Neutrophil (primary cell): Measurements from ENCODE around the gene ABHD13.
"Not testable (repeated sequence)": the region's sequence is repeated elsewhere in the genome, so short reads cannot be mapped to it uniquely, and the experiment has no call there.

ENCODE experiments used
- H3K27ac ChIP-seq: fragments of 200-600 bp; sonication (generic); 2 replicates; pipeline ENCODE4 v1.5.1; 2016; ENCODE audit warnings: mild to moderate bottlenecking, moderate library complexity
- H3K27me3 ChIP-seq: fragments of 200-600 bp; sonication (generic); 2 replicates; pipeline ENCODE4 v1.6.0; 2016; ENCODE audit warnings: mild to moderate bottlenecking
- H3K36me3 ChIP-seq: fragments of 200-600 bp; sonication (generic); 2 replicates; pipeline ENCODE4 v1.5.1; 2017
- H3K4me1 ChIP-seq, 2 experiments: fragments of 200-600 bp in 1 of 2; sonication (generic) in 1 of 2; 1 replicate in 1 of 2; 2 replicates in 1 of 2; pipeline versions ENCODE4 v1.5.1 to v1.6.1; 2013 to 2016; ENCODE audit warnings: low read depth in 1 of 2, low read length in 1 of 2, mild to moderate bottlenecking in 1 of 2, moderate library complexity in 1 of 2; ENCODE audit not compliant: control insufficient read depth in 1 of 2, insufficient read depth in 1 of 2
- H3K4me3 ChIP-seq, 2 experiments: fragments of 200-600 bp in 1 of 2; sonication (generic) in 1 of 2; 1 replicate in 1 of 2; 2 replicates in 1 of 2; pipeline ENCODE4 v1.5.1; 2013 to 2016; ENCODE audit warnings: low read depth in 1 of 2, low read length in 1 of 2, mild to moderate bottlenecking in 1 of 2, moderate library complexity in 1 of 2
- H3K9me3 ChIP-seq: fragments of 200-600 bp; sonication (generic); 2 replicates; pipeline ENCODE4 v1.5.1; 2016
- CTCF ChIP-seq: fragments of 200-600 bp; sonication (generic); IDR thresholded peaks from 2 replicates; pipeline ENCODE4 v1.5.1; 2016; ENCODE audit warnings: antibody characterized with exemption

The ABHD13 gene

DNA sequence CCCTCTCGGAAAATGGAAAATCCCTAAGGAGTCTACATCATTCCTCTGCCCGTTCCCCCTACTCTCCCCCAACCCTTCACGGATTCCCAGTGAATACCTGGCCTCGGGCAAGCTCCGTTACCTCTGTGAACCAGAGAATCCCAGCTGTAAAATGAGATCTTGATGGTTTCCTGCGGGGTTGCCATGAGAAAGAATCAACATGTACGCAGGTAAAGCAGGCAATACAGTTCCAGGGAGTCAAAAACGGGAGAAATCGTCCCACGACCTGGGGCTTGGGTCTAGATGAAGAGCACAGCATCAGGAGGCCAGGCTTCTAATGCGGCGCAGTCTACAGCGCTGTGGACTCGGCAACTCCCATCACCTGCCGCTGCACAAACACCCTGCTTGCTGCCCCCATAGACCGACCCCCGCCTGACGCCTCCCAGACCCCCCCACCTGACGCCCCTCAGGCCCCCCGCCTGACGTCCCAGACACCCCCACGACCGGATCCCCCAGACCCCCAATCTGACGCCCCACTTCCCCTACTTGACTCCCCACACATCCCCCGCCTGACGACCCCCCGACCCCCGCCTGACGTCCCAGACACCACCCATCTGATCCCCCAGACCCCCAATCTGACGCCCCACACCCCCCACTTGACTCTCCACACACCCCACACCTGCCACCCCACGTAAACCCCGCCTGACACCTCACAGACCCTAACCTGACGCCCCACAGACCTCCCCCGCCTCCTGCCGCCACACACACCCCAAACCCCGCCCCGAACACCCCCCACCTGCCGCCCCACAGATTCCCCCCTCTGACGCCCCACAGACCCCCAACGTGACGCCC is 3.5 kb upstream of the ABHD13 start:
- Histone ChIP-seq H3K4me1 (peaks cover 32 to 46% of the 10 kb centered on the region in 2 experiments), H3K36me3 (peaks cover 20% of the 10 kb centered on the region), H3K9me3 (no peaks in the 10 kb centered on the region), H3K27me3 (no peaks in the 10 kb centered on the region), H3K4me3 (peak overlapping the region; percentile 63), H3K27ac (peak overlapping the region; percentile 75)
- TF ChIP-seq CTCF, result no peak

DNA sequence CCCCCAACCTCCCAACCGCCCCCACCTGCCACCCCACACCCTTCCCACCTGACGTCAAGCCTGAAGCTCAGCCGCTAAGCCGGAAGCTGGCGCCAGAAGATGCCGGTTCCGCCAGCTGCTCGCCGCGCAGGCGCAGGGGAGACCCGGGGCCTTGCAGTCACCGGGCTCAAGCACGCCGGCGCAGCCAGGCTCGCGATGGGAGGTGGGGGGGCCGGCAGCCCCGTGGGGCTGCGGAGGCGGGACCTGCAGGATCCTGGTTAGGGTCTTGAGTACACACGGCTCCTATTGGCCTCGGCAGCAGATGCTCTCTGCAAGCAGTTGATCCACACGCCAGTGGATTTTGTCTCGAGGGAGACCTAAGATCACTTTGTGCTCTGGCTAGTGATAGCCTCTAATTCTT is 2.8 kb upstream of the ABHD13 start, which contains the start of gene LIG4:
TSS of gene LIG4 (minus strand) at position 101 of the 400 bp plus-strand sequence. CDS start 4,268 bp downstream, outside the sequence.
- H3K9me3 ChIP-seq, result no peaks in the 10 kb centered on the region
- H3K27me3 ChIP-seq, result no peaks in the 10 kb centered on the region
- peaks cover 12% of the 10 kb centered on the region for H3K36me3 ChIP-seq
- peak; percentile 30 for TF ChIP-seq CTCF
- peak within 1 kb of the TSS; percentile 63 for H3K4me3 ChIP-seq
- H3K27ac ChIP-seq, result peak within 1 kb of the TSS; percentile 75
- H3K4me1 ChIP-seq, result peaks cover 39 to 52% of the 10 kb centered on the region in 2 experiments

- peak overlapping the region; percentile 92 for H3K4me3 ChIP-seq
- H3K4me1 ChIP-seq, result peaks cover 39 to 56% of the 10 kb centered on the region in 2 experiments
- not testable (repeated sequence) for H3K27me3 ChIP-seq, H3K9me3 ChIP-seq, H3K36me3 ChIP-seq
- peak overlapping the region; percentile 85 for H3K27ac ChIP-seq
Measured at GRCh38 chr13:108217307-108218043, 717 bp upstream of the ABHD13 start.

- peaks cover 32 to 45% of the 10 kb centered on the region in 2 experiments for H3K4me1 ChIP-seq
- H3K9me3 ChIP-seq, result no peaks in the 10 kb centered on the region
- H3K36me3 ChIP-seq, result no peaks in the 10 kb centered on the region
- no peak overlapping the region for H3K4me3 ChIP-seq
- no peak overlapping the region for H3K27ac ChIP-seq
- TF ChIP-seq CTCF, result no peak
- H3K27me3 ChIP-seq, result no peaks in the 10 kb centered on the region
Measured at GRCh38 chr13:108220041-108220440, 1.8 kb downstream of the ABHD13 start.

DNA sequence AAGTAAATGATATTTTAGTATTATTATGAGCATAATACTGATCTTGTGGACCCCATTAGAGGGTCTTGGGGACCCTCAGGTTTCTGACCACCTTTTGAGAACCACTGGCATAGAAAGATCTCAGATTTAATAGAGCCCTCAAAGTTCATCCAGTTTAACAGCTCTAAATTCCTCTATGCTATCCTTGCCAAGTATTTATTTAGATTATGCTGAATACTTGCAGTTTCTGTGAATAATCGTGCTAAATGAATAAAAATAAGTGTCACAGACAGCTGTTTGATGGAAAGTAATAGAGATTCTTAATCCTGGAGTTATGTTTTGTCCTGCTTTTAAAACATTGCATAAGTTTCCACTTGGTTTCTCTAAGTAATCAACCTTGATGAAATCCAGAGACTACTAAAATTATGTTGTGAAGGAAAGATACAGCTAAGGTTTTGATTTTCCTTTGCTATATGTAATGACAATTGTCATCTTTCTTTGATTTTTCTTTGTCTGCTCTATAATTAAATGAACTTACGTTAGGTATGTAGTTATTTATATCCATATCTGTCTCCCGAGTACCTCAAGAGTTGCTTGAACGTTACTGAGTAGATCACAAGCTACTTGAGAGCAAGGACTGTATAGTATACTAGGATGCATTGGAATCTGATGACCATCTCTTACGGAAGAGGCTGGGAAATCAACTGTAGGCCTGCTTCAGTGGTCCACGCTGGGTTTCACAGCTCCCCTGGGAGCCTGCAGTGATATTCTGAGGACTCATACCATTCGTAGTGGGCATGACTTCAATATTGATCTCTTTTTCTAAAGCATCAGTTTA is 5.7 kb downstream of the ABHD13 start:
- no peaks in the 10 kb centered on the region for H3K9me3 ChIP-seq
- no peak overlapping the region for H3K27ac ChIP-seq
- H3K4me1 ChIP-seq, result peaks cover 14 to 29% of the 10 kb centered on the region in 2 experiments
- peaks cover 6% of the 10 kb centered on the region for H3K36me3 ChIP-seq
- no peak for TF ChIP-seq CTCF
- H3K27me3 ChIP-seq, result no peaks in the 10 kb centered on the region
- H3K4me3 ChIP-seq, result no peak overlapping the region
